Esophagus (tissue), 2 donors: ENCODE results near the gene PPP1R27. TPM values are rescaled to one million over a fixed set of nuclear protein-coding genes. Genes with fewer than 3 reads are reported as not detected.

Experiments
- H3K27ac ChIP-seq, 2 donors: one replicate each; pipeline ENCODE4 v1.5.1; 2013; ENCODE audit warnings: low read depth in 2 of 2, mild to moderate bottlenecking in 2 of 2, inconsistent platforms in 1 of 2, low read length in 1 of 2, moderate library complexity in 1 of 2
- H3K27me3 ChIP-seq, 2 donors: one replicate each; pipeline ENCODE4 v1.6.1; 2013; ENCODE audit warnings: low read length in 2 of 2, control low read depth in 1 of 2, mild to moderate bottlenecking in 1 of 2; ENCODE audit not compliant: insufficient read depth in 2 of 2, control insufficient read depth in 1 of 2
- H3K36me3 ChIP-seq, 2 donors: one replicate each; pipeline ENCODE4 v1.6.1; 2013; ENCODE audit warnings: low read length in 1 of 2; ENCODE audit not compliant: control insufficient read depth in 2 of 2, insufficient read depth in 2 of 2
- H3K4me1 ChIP-seq, 2 donors: one replicate each; pipeline ENCODE4 v1.6.1; 2013; ENCODE audit warnings: low read length in 1 of 2; ENCODE audit not compliant: control insufficient read depth in 2 of 2, insufficient read depth in 2 of 2
- H3K4me3 ChIP-seq, 2 donors: one replicate each; pipeline ENCODE4 v1.5.1; 2013; ENCODE audit warnings: low read length in 2 of 2, mild to moderate bottlenecking in 2 of 2, low read depth in 1 of 2, moderate library complexity in 1 of 2
- H3K9me3 ChIP-seq, 2 donors: one replicate each; pipeline ENCODE4 v1.6.1; 2013; ENCODE audit warnings: mild to moderate bottlenecking in 2 of 2, low read depth in 1 of 2, low read length in 1 of 2, moderate library complexity in 1 of 2; ENCODE audit not compliant: control insufficient read depth in 2 of 2, insufficient read depth in 1 of 2
- whole genome bisulfite sequencing, 2 donors: extraction: QIAGEN DNeasy Blood & Tissue Kit; methylation state at CpG; one replicate each; pipeline ENCODE4 v1.1.7; 2013; 5-methylcytosine and 5-hydroxymethylcytosine counted together
- polyA plus RNA-seq, 2 donors: library from polyadenylated mRNA; stranded (reverse); fragments of 200-250 nt; gene quantifications; one replicate each; pipeline ENCODE4 v1.2.3, GENCODE V29; 2013
- donor health status: healthy with polysubstance abuse.
- donor health status: Bipolar disorder and iron deficiency.

The PPP1R27 gene, protein sequence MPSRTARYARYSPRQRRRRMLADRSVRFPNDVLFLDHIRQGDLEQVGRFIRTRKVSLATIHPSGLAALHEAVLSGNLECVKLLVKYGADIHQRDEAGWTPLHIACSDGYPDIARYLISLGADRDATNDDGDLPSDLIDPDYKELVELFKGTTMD
- polyA plus RNA-seq: under 1 TPM; 0.25 to 0.98 TPM

DNA sequence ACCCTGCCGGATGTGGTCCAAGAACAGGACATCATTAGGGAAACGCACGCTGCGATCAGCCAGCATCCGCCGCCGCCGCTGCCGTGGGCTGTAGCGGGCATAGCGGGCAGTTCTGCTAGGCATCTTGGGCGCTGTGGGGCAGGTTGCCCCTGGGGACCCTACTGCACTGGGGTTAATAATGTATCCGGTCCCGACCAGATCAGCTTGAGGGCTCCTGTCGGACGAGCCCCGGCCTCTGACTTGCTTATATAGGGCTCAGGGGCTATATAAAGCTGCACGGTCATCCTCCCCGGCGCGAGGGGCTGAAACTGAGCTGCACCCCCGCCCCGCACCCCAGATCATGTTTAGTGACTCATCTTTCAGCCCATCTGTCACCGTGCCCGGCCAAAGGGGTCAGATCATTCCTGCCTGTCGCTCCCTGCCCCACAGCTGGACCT lies at the start of gene PPP1R27:
TSS of gene PPP1R27 (minus strand) at position 220 of the 437 bp plus-strand sequence. CDS start at position 123, 97 bp downstream.
- no peaks in the 10 kb centered on the region for H3K27me3 ChIP-seq
- H3K4me1 ChIP-seq: peaks cover 2 to 22% of the 10 kb centered on the region in 2 donors
- no peaks in the 10 kb centered on the region for H3K9me3 ChIP-seq
- no peak within 1 kb of the TSS for H3K4me3 ChIP-seq
- peak within 1 kb of the TSS in 1 of 2 donors; percentile 92 for H3K27ac ChIP-seq
- H3K36me3 ChIP-seq: no peaks in the 10 kb centered on the region
- 88 to 92% methylated on average over 26 of the region's 26 CpGs for WGBS, 2 donors

DNA sequence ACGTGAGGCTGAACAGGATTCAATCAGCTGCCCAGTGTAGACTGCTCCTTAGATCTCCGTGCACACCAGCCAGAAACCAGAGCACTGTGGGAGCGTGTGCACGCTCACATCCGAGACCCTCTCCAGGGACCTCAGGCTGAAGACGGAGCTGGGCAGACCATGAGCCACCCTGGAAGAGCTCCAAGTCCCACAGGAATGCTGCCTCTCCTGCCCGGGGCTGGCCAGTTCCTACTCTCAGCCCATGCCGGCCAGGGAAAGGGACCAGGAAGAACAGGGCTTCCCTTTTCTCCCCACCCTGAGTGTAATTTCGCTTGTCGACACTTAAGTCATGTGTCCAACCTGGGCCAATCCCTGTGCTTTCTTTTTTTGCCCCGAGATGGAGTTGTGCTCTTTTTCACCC lies 49.7 kb upstream of the PPP1R27 start:
- Histone ChIP-seq H3K4me3 (no peak overlapping the region), H3K9me3 (no peaks in the 10 kb centered on the region), H3K27me3 (no peaks in the 10 kb centered on the region), H3K27ac (peak overlapping the region in 1 of 2 donors; percentile 44), H3K36me3 (peaks cover 13 to 42% of the 10 kb centered on the region in 2 donors), H3K4me1 (peaks cover 0 to 13% of the 10 kb centered on the region in 2 donors)
- 69 to 79% methylated on average over 11 of the region's 11 CpGs for WGBS, 2 donors

DNA sequence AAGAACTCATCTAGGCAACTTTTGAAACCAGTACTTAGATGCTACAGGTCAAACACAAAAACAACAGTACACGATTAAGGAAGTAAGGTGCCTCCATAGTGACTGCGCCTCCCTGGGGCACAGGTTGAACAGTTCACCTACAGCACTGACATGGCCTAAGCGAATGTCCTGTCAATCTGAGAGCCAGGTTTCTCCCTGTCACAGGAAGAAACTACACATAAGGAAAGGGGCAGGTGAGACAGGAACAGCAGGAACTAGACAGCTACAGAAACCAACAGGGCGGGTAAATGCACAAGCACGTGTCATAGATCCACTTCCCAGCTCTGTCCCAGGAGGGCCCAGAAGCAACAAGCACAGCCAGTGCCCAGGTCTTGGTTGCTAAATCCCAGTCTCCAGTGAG lies 44.3 kb upstream of the PPP1R27 start:
- H3K36me3 ChIP-seq: peaks cover 0 to 3% of the 10 kb centered on the region in 2 donors
- peak overlapping the region; percentile 82 to 93 for H3K27ac ChIP-seq
- H3K27me3 ChIP-seq: no peaks in the 10 kb centered on the region
- no peak overlapping the region for H3K4me3 ChIP-seq
- H3K4me1 ChIP-seq: no peaks in the 10 kb centered on the region
- WGBS, 2 donors: 72 to 77% methylated on average over 5 of the region's 5 CpGs
- no peaks in the 10 kb centered on the region for H3K9me3 ChIP-seq

DNA sequence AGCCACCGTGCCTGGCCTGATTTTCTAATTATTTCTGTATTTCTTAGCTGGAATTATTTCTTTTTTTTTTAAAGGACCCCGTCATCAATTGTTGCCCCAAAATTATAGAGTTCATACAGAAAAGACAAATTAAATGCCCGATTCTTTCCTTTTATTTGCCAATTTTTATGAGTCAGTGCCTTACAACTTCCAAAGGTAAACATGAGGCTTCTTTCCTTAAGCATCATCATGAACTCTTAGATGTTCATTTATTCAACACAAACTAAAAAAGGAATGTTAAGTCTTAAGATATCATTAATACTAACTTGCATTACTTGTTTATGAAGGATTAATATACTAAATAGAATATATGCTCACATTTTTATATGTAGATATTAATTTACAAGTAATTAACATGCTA lies 43.4 kb upstream of the PPP1R27 start:
- no peak overlapping the region for H3K4me3 ChIP-seq
- 77 to 89% methylated on average over 3 of the region's 3 CpGs for WGBS, 2 donors
- H3K27me3 ChIP-seq: no peaks in the 10 kb centered on the region
- no peaks in the 10 kb centered on the region for H3K9me3 ChIP-seq
- H3K27ac ChIP-seq: no peak overlapping the region
- no peaks in the 10 kb centered on the region for H3K4me1 ChIP-seq
- peaks cover 0 to 2% of the 10 kb centered on the region in 2 donors for H3K36me3 ChIP-seq

DNA sequence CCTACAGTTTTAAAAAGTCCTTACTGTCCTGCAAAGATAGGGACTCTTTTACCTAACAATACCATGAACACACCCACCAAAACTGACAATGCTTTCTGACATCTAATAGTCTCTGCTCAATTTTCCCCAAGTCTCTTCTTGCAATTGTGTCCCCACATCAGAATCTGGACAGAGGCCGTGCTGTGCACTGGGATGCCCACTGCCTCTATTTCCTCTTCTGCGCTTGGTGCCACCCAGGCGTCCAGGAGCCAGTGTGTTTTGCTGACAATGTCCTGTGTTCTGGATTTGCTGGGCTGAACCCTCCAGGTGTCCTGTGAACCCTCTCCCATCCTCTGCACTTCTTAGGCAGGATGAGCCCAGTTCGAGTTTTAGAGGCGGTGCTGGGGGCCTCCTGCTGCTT lies 42.7 kb upstream of the PPP1R27 start:
- peaks cover 0 to 2% of the 10 kb centered on the region in 2 donors for H3K4me1 ChIP-seq
- 95 to 97% methylated on average over 5 of the region's 5 CpGs for WGBS, 2 donors
- no peak overlapping the region for H3K27ac ChIP-seq
- no peaks in the 10 kb centered on the region for H3K27me3 ChIP-seq
- no peak overlapping the region for H3K4me3 ChIP-seq
- H3K36me3 ChIP-seq: peaks cover 0 to 2% of the 10 kb centered on the region in 2 donors
- no peaks in the 10 kb centered on the region for H3K9me3 ChIP-seq

DNA sequence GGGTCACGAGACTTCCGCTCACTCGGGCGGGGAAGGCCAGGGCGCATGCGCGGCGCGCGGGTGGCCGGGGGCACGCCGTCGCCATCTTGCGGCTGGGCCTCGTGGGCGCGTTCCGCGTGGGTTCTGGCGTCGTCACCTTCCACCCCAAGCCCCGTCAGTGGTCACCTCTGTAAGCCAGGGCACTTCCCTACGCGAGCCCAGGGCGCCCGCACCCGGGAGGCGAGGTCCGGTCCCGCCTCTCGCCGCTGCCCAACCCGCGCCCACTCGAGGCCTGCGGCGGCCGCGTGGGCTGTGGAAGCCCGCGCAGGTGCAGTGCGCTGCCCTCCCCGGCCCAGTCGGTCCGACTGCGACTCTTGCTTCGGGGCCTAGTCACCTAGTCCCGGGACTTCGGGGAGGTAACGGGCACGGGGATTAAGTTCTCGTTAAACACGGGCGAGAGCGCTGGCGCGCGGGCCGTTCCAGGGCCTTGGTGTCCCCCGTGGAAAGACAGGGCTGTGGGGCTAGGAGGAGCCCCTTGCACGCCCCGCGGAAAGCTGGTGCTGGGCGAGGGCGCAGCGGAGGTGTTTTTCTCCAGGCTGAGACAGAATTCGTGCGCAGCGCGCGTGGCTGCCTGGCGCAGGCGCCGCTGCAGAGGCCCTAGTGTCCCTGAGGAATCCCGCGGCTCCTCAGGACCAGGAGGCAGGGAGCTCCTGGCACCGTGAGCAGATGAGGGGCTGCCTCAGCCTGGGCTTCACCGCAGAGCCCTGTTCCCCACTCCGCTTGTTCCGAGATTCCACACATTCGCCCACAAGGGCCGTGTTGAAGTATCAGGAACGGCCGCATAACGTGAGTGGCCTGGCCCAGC lies 36.8 kb upstream of the PPP1R27 start:
- Histone ChIP-seq H3K27me3 (no peaks in the 10 kb centered on the region), H3K27ac (peak overlapping the region; percentile 98), H3K9me3 (no peaks in the 10 kb centered on the region), H3K4me1 (peaks cover 3 to 19% of the 10 kb centered on the region in 2 donors), H3K36me3 (peaks cover 8 to 21% of the 10 kb centered on the region in 2 donors), H3K4me3 (peak overlapping the region; percentile 81 to 95)
- WGBS, 2 donors: 0 to 1% methylated on average over 64 to 86 of the region's 86 CpGs

DNA sequence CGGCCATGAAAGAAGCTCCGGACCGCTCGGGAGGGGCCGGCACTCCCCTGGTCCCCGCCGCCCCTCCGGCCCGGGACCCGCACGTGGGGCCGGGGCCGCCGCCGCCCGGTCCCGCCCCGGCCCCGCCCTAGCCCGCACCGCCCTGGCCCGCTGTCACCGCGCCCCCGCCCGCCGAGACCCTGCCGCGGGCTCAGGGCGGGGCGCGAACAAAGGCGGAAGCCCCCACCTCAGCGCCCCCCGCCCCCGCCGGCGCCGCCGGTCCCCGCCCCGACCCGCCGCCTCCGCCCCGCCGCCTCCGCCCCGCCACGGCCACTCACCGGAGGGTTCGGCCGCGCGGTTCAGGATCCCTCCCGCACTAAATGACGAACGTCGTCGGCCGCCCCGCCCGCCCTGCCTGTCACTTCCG lies 36.1 kb upstream of the PPP1R27 start, which contains the start of gene ARHGDIA:
TSS of gene ARHGDIA (minus strand) at position 357 of the 406 bp plus-strand sequence. CDS start 1,407 bp downstream, outside the sequence.
- peak within 1 kb of the TSS; percentile 81 to 95 for H3K4me3 ChIP-seq
- H3K27ac ChIP-seq: peak within 1 kb of the TSS; percentile 98
- no peaks in the 10 kb centered on the region for H3K9me3 ChIP-seq
- no peaks in the 10 kb centered on the region for H3K27me3 ChIP-seq
- H3K36me3 ChIP-seq: peaks cover 8 to 23% of the 10 kb centered on the region in 2 donors
- WGBS, 2 donors: 0 to 2% methylated on average over 32 to 64 of the region's 64 CpGs
- H3K4me1 ChIP-seq: peaks cover 3 to 20% of the 10 kb centered on the region in 2 donors

DNA sequence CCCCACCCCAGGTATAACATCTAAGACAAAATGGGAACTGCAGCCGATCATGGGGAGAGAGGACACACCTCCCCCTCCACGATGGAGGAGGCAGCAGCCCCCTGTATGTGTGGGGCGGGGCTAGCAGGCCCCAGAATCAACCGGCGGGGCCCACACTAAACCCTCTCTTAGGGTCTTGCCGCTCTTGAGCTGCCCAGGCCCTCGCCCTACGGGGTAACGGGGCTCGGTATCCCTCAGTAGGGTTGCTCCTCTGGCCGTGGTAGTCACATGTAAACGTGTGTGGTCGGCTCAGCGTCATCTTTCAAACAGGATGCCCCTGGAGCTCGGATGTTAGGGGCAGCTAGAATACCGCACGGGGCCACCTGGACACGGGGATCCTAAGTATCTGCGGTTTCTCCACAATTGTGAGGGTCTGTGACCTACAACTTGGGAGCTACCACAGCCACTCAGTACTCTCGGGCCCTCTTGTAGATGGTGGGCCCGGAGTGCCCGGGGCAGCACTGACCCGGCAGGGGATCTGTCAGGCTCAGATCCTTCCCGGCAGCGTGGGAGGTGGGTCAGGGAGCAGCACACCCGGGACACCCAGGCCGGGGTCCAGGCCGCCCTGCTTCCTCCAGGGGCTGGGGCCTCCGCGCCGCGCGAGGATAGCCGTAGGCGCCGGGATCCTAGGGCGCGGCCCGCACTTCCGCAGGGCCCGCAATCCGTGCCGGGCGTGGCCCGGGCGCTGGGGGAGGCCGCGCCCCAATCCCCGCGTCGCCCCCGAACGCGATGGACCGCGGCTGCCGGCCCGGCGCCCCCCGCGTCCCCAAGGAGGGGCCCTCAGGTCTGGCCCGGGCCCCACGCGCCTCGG lies 35.5 kb upstream of the PPP1R27 start:
- H3K36me3 ChIP-seq: peaks cover 8 to 23% of the 10 kb centered on the region in 2 donors
- WGBS, 2 donors: 1 to 2% methylated on average over 49 to 65 of the region's 65 CpGs
- peaks cover 3 to 25% of the 10 kb centered on the region in 2 donors for H3K4me1 ChIP-seq
- H3K27me3 ChIP-seq: no peaks in the 10 kb centered on the region
- H3K27ac ChIP-seq: peak overlapping the region; percentile 98
- H3K4me3 ChIP-seq: peak overlapping the region; percentile 68 to 95
- H3K9me3 ChIP-seq: no peaks in the 10 kb centered on the region
